DND-41 (cell line): ENCODE data around the gene MARCHF3.

Source experiments
- ATAC-seq: fragments of 200-7000 bp; cut with Tn5 transposase; 3 replicates; pipeline ENCODE4 v1.9.1; 2021; ENCODE audit warnings: low read depth; ENCODE audit not compliant: insufficient read depth
- DNase-seq: peaks from one replicate; pipeline ENCODE4 v3.0.0-alpha.2; 2020
- H2AFZ ChIP-seq: 2 replicates; pipeline ENCODE4 v1.6.0; 2012; ENCODE audit warnings: low read depth, low read length
- H3K27ac ChIP-seq: 2 replicates; pipeline ENCODE4 v1.5.1; 2012; ENCODE audit warnings: low read length, inconsistent platforms
- H3K27me3 ChIP-seq: fragments of 200-600 bp; sonication (generic); 2 replicates; pipeline ENCODE4 v1.6.0; 2012; ENCODE audit warnings: low read length, mild to moderate bottlenecking, inconsistent platforms; ENCODE audit not compliant: insufficient read depth, poor library complexity
- H3K36me3 ChIP-seq: 2 replicates; pipeline ENCODE4 v1.5.1; 2012; ENCODE audit warnings: low read length, inconsistent platforms; ENCODE audit not compliant: insufficient read depth
- H3K4me1 ChIP-seq: 2 replicates; pipeline ENCODE4 v1.5.1; 2012; ENCODE audit warnings: mild to moderate bottlenecking, low read length; ENCODE audit not compliant: insufficient read depth
- H3K4me2 ChIP-seq: 2 replicates; pipeline ENCODE4 v1.6.0; 2012; ENCODE audit warnings: mild to moderate bottlenecking, moderate library complexity, low read length, inconsistent platforms; ENCODE audit not compliant: insufficient read depth
- H3K4me3 ChIP-seq, 2 experiments: fragments of 200-600 bp in 1 of 2; shearing (Covaris generic) in 1 of 2; 2 replicates each; pipeline ENCODE4 v1.5.1; 2012 to 2016; ENCODE audit warnings: inconsistent platforms in 2 of 2, low read length in 2 of 2, mild to moderate bottlenecking in 2 of 2, low read depth in 1 of 2, moderate library complexity in 1 of 2
- H3K79me2 ChIP-seq: 2 replicates; pipeline ENCODE4 v1.6.0; 2012; ENCODE audit warnings: low read length, inconsistent platforms; ENCODE audit not compliant: insufficient read depth
- H3K9ac ChIP-seq: 2 replicates; pipeline ENCODE4 v1.6.0; 2012; ENCODE audit warnings: low read depth, mild to moderate bottlenecking, inconsistent platforms, low read length, moderate library complexity
- H3K9me3 ChIP-seq: 2 replicates; pipeline ENCODE4 v1.5.1; 2012; ENCODE audit warnings: low read length, moderate library complexity, mild to moderate bottlenecking, inconsistent platforms; ENCODE audit not compliant: insufficient read depth, severe bottlenecking
- H4K20me1 ChIP-seq: 2 replicates; pipeline ENCODE4 v1.6.0; 2012; ENCODE audit warnings: low read length; ENCODE audit not compliant: insufficient read depth
- CTCF ChIP-seq: IDR thresholded peaks from 2 replicates; pipeline ENCODE4 v1.5.1; 2012; ENCODE audit warnings: borderline replicate concordance, low read length, moderate library complexity, mild to moderate bottlenecking; ENCODE audit not compliant: poor library complexity, severe bottlenecking; ENCODE audit errors: extremely low read depth
- EZH2 ChIP-seq: IDR thresholded peaks from 3 replicates; pipeline ENCODE4 v1.6.1; 2012; ENCODE audit warnings: borderline replicate concordance, low read depth, mild to moderate bottlenecking, moderate library complexity, low read length, inconsistent platforms; ENCODE audit not compliant: severe bottlenecking

MARCHF3 gene

GRCh38 chr5:126837906-126838539, 192.3 kb downstream of the MARCHF3 start:
- ATAC-seq, result peak; percentile 33; the same call in 1 of the 3 replicates
- no peak overlapping the region for H3K4me3 ChIP-seq
- H2AFZ ChIP-seq, result no peak overlapping the region
- H3K4me1 ChIP-seq, result no peaks in the 10 kb centered on the region
- H3K27ac ChIP-seq, result no peak overlapping the region
- H3K79me2 ChIP-seq, result peaks cover 12% of the 10 kb centered on the region; the same call in 1 of the 2 replicates
- H3K27me3 ChIP-seq, result no peaks in the 10 kb centered on the region
- peaks cover 62% of the 10 kb centered on the region for H3K36me3 ChIP-seq
- no peak overlapping the region for H3K9ac ChIP-seq
- no peak for TF ChIP-seq CTCF
- no peak for TF ChIP-seq EZH2
- H3K9me3 ChIP-seq, result no peaks in the 10 kb centered on the region
- no peak overlapping the region for H3K4me2 ChIP-seq
- DNase-seq, result no peak
- H4K20me1 ChIP-seq, result peaks cover 12% of the 10 kb centered on the region

- TF ChIP-seq EZH2 (no peak), CTCF (no peak)
- no peak overlapping the region for H3K4me2 ChIP-seq
- peaks cover 70% of the 10 kb centered on the region for H3K36me3 ChIP-seq
- H3K27ac ChIP-seq, result no peak overlapping the region
- peaks cover 15% of the 10 kb centered on the region; the same call in 1 of the 2 replicates for H3K79me2 ChIP-seq
- H3K9me3 ChIP-seq, result no peaks in the 10 kb centered on the region
- H4K20me1 ChIP-seq, result peaks cover 12% of the 10 kb centered on the region
- no peaks in the 10 kb centered on the region for H3K27me3 ChIP-seq
- ATAC-seq (no peak), DNase-seq (no peak)
- H3K4me3 ChIP-seq, result no peak overlapping the region
- no peak overlapping the region for H2AFZ ChIP-seq
- no peak overlapping the region for H3K9ac ChIP-seq
- no peaks in the 10 kb centered on the region for H3K4me1 ChIP-seq
Observed at GRCh38 chr5:126837242-126837641, 193.1 kb downstream of the MARCHF3 start.

GRCh38 chr5:126836778-126837177, 193.6 kb downstream of the MARCHF3 start:
- TF ChIP-seq EZH2, result no peak
- TF ChIP-seq CTCF, result no peak
- ATAC-seq, result no peak
- Histone ChIP-seq H3K4me3 (no peak overlapping the region), H4K20me1 (peaks cover 12% of the 10 kb centered on the region), H3K27me3 (no peaks in the 10 kb centered on the region), H3K79me2 (peaks cover 15% of the 10 kb centered on the region; the same call in 1 of the 2 replicates), H2AFZ (no peak overlapping the region), H3K9me3 (no peaks in the 10 kb centered on the region), H3K9ac (no peak overlapping the region), H3K4me2 (no peak overlapping the region), H3K27ac (no peak overlapping the region), H3K36me3 (peaks cover 74% of the 10 kb centered on the region), H3K4me1 (no peaks in the 10 kb centered on the region)
- no peak for DNase-seq
